Lung (tissue), 12 donors: ENCODE data around the gene OR6A2. TPM values are rescaled to one million over a fixed set of nuclear protein-coding genes. Genes with fewer than 3 reads are reported as not detected.

Source experiments
- ATAC-seq: fragments of 200-7000 bp; cut with Tn5 transposase; one replicate; pipeline ENCODE4 v1.9.1; 2020; ENCODE audit warnings: moderate number of reproducible peaks; ENCODE audit not compliant: insufficient read depth, low FRiP score
- DNase-seq, 3 donors: peaks; one replicate each; pipeline ENCODE4 v3.0.0-alpha.2; 2013 to 2017
- H3K27ac ChIP-seq, 2 donors: one replicate each; pipeline ENCODE4 v1.5.1; 2013; ENCODE audit warnings: mild to moderate bottlenecking in 2 of 2, moderate library complexity in 2 of 2, control low read depth in 1 of 2, inconsistent platforms in 1 of 2, low read depth in 1 of 2, low read length in 1 of 2
- H3K27me3 ChIP-seq, 3 donors: one replicate each; pipeline ENCODE4 v1.5.1; 2013; ENCODE audit warnings: low read length in 2 of 3; ENCODE audit not compliant: control insufficient read depth in 3 of 3, insufficient read depth in 3 of 3
- H3K36me3 ChIP-seq, 4 donors: one replicate each; pipeline ENCODE4 v1.5.1; 2013; ENCODE audit warnings: low read length in 4 of 4, mild to moderate bottlenecking in 1 of 4, moderate library complexity in 1 of 4; ENCODE audit not compliant: control insufficient read depth in 4 of 4, insufficient read depth in 4 of 4
- H3K4me1 ChIP-seq, 5 donors: one replicate each; pipeline ENCODE4 v1.5.1; 2013; ENCODE audit warnings: low read length in 5 of 5, mild to moderate bottlenecking in 2 of 5, moderate library complexity in 1 of 5; ENCODE audit not compliant: control insufficient read depth in 5 of 5, insufficient read depth in 5 of 5
- H3K4me3 ChIP-seq: one replicate; pipeline ENCODE4 v1.5.1; 2013; ENCODE audit warnings: mild to moderate bottlenecking, control low read depth, moderate library complexity
- H3K9ac ChIP-seq, 2 donors: one replicate each; pipeline ENCODE4 v1.5.1; 2013; ENCODE audit warnings: low read length in 2 of 2, control low read depth in 1 of 2; ENCODE audit not compliant: insufficient read depth in 1 of 2
- H3K9me3 ChIP-seq, 4 donors: one replicate each; pipeline ENCODE4 v1.5.1; 2013; ENCODE audit warnings: low read length in 3 of 4, mild to moderate bottlenecking in 1 of 4, moderate library complexity in 1 of 4; ENCODE audit not compliant: control insufficient read depth in 4 of 4, insufficient read depth in 3 of 4
- CTCF ChIP-seq: IDR thresholded peaks from 2 replicates; pipeline ENCODE4 v1.5.1; 2012; ENCODE audit warnings: mild to moderate bottlenecking; ENCODE audit errors: control extremely low read depth, extremely low read depth
- WGBS, 2 donors: extraction: QIAGEN DNeasy Blood & Tissue Kit; methylation state at CpG; one replicate each; pipeline ENCODE4 v1.1.7; 2013; 5-methylcytosine and 5-hydroxymethylcytosine counted together
- polyA plus RNA-seq, 2 donors: library from polyadenylated mRNA; stranded (reverse); fragments of 200-250 nt; gene quantifications; one replicate each; pipeline ENCODE4 v1.2.1, GENCODE V29; 2013
- total RNA-seq, 2 donors: library from RNA; depleted of rRNA in 1 of 2; stranded (reverse); fragments of >200 nt in 1 of 2; gene quantifications; one replicate each; pipeline ENCODE4 v1.2.1, GENCODE V29; 2014 to 2021
- donor health status: control.
- donor health status: control.
- donor health status: Bipolar disorder and iron deficiency.
- donor health status: healthy.
- donor health status: DM: yes; HTN: yes; CAD: no.

Gene OR6A2
- total and polyA plus RNA-seq, 4 donors: 0.21 to 0.23 TPM; not detected in 2

GRCh38 chr11:6771926-6772893 lies 27.3 kb downstream of the OR6A2 start, which contains the start of gene OR2AG2:
Gene OR2AG2 (minus strand): TSS chr11:6771976. CDS start chr11:6768957, 3,019 bp downstream.
- no peak for TF ChIP-seq CTCF
- no peak within 1 kb of the TSS for H3K4me3 ChIP-seq
- no peaks in the 10 kb centered on the region for H3K36me3 ChIP-seq
- no peaks in the 10 kb centered on the region for H3K27me3 ChIP-seq
- H3K27ac ChIP-seq: no peak within 1 kb of the TSS
- H3K9ac ChIP-seq: no peak within 1 kb of the TSS
- ATAC-seq (peak; percentile 27), DNase-seq (no peak)
- peaks cover 0 to 3% (median 0%) of the 10 kb centered on the region in 4 donors for H3K9me3 ChIP-seq
- no peaks in the 10 kb centered on the region for H3K4me1 ChIP-seq
- WGBS, 2 donors: 49 to 59% methylated on average over 4 of the region's 4 CpGs

- no peaks in the 10 kb centered on the region for H3K9me3 ChIP-seq
- peak; percentile 34 for ATAC-seq
- 48% methylated on average over 2 of the region's 2 CpGs for WGBS, 2 donors
Observed at GRCh38 chr11:6757373-6757967, 42.0 kb downstream of the OR6A2 start.

GRCh38 chr11:6755953-6756347 lies 43.5 kb downstream of the OR6A2 start:
- Histone ChIP-seq H3K4me3 (no peak overlapping the region), H3K36me3 (no peaks in the 10 kb centered on the region), H3K9me3 (no peaks in the 10 kb centered on the region), H3K9ac (no peak overlapping the region), H3K27ac (no peak overlapping the region), H3K27me3 (no peaks in the 10 kb centered on the region), H3K4me1 (no peaks in the 10 kb centered on the region)
- no peak for TF ChIP-seq CTCF
- 79 to 89% methylated on average over 1 of the region's 1 CpG for WGBS, 2 donors
- DNase-seq (no peak), ATAC-seq (no peak)

More at GRCh38 chr11:6757373-6757967, 42.0 kb downstream of the OR6A2 start:
- no peaks in the 10 kb centered on the region for H3K27me3 ChIP-seq
- no peaks in the 10 kb centered on the region for H3K4me1 ChIP-seq
- TF ChIP-seq CTCF: peak; percentile 58
- H3K27ac ChIP-seq: no peak overlapping the region
- H3K36me3 ChIP-seq: no peaks in the 10 kb centered on the region
- H3K9ac ChIP-seq: no peak overlapping the region
- H3K4me3 ChIP-seq: no peak overlapping the region
- DNase-seq: peak; percentile 45 to 77 (median 67)
